D721Med (cell line): ENCODE measurements around the gene CNDP2.

ENCODE experiments used
- DNase-seq: peaks from one replicate; pipeline ENCODE4 v3.0.0; 2011; ENCODE audit warnings: low spot score; ENCODE audit not compliant: insufficient read length
- FAIRE-seq: peaks from 2 replicates; lab custom pipeline; 2011; peaks lifted over from hg19 to GRCh38; lab: Jason Lieb, UNC
- TF ChIP-seq, protein P1 (sequence below): IDR thresholded peaks from 2 replicates; pipeline ENCODE4 v1.5.1; 2012; ENCODE audit warnings: mild to moderate bottlenecking, control low read depth; ENCODE audit not compliant: insufficient read depth; ENCODE audit errors: missing control alignments

The CNDP2 gene

DNA sequence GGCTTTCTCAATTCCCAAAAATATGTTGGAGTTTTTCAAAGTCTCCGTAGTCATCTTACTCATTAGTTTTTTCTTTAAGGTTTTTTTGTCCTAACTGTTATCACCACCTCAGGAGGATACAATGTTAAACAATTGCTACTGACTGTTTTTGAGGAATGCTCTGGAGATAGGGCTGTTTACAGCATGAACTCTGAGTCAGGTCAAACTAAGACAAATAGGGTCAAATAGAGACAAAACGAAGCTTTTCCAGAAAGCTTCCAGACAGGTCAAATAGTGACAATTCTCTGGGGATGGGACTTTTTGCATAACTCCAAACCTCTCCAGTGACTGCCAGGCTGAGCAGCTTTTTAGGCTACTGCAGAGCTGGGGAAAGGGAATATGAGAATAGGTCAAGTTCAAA, 23.9 kb upstream of the CNDP2 start:
- DNase-seq (no peak), FAIRE-seq (peak; percentile 85)
- TF ChIP-seq, protein P1, sequence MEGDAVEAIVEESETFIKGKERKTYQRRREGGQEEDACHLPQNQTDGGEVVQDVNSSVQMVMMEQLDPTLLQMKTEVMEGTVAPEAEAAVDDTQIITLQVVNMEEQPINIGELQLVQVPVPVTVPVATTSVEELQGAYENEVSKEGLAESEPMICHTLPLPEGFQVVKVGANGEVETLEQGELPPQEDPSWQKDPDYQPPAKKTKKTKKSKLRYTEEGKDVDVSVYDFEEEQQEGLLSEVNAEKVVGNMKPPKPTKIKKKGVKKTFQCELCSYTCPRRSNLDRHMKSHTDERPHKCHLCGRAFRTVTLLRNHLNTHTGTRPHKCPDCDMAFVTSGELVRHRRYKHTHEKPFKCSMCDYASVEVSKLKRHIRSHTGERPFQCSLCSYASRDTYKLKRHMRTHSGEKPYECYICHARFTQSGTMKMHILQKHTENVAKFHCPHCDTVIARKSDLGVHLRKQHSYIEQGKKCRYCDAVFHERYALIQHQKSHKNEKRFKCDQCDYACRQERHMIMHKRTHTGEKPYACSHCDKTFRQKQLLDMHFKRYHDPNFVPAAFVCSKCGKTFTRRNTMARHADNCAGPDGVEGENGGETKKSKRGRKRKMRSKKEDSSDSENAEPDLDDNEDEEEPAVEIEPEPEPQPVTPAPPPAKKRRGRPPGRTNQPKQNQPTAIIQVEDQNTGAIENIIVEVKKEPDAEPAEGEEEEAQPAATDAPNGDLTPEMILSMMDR = no peak

DNA sequence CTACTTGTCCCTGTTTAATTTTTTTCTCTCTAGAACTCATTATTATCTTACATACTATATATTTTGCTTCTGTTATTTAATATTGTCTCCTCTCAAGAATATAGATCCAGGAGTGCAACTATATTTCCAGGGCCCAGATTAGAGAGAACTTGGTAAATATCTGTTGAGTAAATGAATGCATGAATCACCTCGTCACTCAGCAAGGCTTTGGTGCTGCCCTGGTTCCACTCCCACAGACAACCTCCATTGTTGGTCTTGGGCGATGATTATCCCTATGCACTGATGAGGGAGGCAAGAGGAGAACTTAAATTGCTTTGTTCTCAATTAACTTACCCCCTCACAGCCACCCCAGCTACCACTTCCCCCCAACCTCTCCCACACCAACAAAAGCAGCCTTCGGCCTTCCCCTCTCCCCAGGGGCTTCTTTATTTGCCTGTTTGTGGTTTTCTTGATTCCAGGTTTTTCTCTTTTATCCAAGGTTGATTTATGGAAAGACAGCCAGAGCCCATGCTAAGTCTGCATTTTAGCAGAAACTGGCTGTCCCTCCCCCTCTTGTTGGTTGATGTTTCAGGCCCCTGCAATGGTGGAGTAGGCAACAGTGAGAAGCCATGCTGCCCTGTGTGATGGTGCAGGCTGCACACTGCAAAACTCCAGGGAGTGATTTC, 22.1 kb upstream of the CNDP2 start:
- no peak for FAIRE-seq
- no peak for DNase-seq
- TF ChIP-seq, protein P1 = no peak

GRCh38 chr18:74476140-74476539, 20.0 kb upstream of the CNDP2 start:
- no peak for DNase-seq
- peak; percentile 94 for FAIRE-seq
- TF ChIP-seq, protein P1 = peak; percentile 54

DNA sequence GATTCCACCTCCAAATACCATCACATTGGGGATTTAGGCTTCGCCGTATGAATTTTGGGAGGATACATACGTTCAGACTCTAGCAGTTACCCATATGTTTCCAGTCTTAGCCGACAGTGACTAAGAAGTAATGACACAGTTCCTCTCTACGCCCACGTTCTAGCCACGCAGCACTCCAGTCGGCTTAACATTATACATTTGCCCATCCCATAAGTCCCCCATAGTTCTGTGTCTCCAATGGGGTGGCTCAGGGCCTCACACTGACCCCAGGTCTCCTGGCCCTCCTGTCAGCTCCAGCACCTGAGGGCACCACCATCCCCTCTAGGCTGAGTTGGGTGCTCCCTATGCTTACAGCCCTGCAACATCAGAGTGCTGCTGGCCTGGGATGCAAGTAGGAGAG, 18.4 kb upstream of the CNDP2 start:
- no peak for FAIRE-seq
- TF ChIP-seq, protein P1 = no peak
- DNase-seq = no peak

DNA sequence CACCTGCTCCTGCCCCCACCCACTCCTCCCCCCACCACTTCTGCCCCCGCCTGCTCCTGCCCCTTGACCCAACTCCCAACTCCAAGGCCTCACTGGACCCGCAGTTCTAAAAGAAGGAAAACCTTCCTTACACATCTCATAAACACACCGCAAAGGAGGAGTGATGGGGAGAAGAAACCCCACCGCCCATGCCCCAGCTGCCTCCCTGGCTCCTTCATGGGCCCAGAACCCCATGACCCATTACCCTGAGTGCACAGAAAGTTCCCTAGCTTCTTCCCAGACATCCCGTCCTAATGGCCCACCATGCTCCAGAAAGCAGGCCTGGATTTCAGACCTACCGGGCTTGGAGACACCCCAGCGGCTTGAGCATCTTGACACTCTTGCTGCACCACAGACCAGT, 17.8 kb upstream of the CNDP2 start:
- no peak for FAIRE-seq
- no peak for DNase-seq
- TF ChIP-seq, protein P1 = no peak

DNA sequence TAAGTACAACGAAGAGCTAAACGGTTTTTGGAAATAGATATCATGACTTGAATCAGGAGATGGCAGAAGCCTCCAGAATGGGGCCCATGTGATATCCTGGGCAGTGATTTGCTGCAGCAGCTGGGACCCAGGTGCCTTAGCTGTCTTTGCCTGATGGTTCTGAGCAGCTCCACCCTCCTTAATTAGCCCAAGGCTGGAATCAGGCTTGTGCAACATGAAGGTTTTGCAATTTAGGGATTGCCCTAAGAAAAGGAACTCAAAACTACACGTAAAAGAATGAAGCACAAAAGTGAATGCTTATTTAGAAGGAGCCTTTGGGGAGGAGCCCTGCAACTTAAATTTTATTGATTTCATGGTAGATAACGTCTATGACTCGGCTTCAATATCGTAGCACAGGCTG, 17.3 kb upstream of the CNDP2 start:
- DNase-seq = no peak
- no peak for FAIRE-seq
- TF ChIP-seq, protein P1 = no peak

- TF ChIP-seq, protein P1 = no peak
- DNase-seq = no peak
- peak; percentile 32 for FAIRE-seq
Measured at GRCh38 chr18:74479486-74480148, 16.5 kb upstream of the CNDP2 start.
